Thyroid gland (tissue), 4 donors: ENCODE data around the gene HAS3.
"Not testable (repeated sequence)": the region's sequence is repeated elsewhere in the genome, so short reads cannot be mapped to it uniquely, and the experiment has no call there.

Experiments
- POLR2A ChIP-seq, 2 donors: fragments of 450-650 bp; IDR thresholded peaks; one replicate each; pipeline ENCODE4 v1.6.1; 2017; ENCODE audit warnings: antibody characterized with exemption in 2 of 2, mild to moderate bottlenecking in 2 of 2, moderate library complexity in 1 of 2
- TF ChIP-seq, protein P1 (sequence below), 6 experiments: fragments of 200-600 bp in 3 of 6; fragments of 450-650 bp in 3 of 6; sonication (generic) in 3 of 6; IDR thresholded peaks; one replicate each; pipeline ENCODE4 v1.5.1; 2016 to 2019; ENCODE audit warnings: antibody characterized with exemption in 6 of 6, mild to moderate bottlenecking in 2 of 6, inconsistent platforms in 1 of 6, moderate library complexity in 1 of 6

- TF ChIP-seq, protein P1, sequence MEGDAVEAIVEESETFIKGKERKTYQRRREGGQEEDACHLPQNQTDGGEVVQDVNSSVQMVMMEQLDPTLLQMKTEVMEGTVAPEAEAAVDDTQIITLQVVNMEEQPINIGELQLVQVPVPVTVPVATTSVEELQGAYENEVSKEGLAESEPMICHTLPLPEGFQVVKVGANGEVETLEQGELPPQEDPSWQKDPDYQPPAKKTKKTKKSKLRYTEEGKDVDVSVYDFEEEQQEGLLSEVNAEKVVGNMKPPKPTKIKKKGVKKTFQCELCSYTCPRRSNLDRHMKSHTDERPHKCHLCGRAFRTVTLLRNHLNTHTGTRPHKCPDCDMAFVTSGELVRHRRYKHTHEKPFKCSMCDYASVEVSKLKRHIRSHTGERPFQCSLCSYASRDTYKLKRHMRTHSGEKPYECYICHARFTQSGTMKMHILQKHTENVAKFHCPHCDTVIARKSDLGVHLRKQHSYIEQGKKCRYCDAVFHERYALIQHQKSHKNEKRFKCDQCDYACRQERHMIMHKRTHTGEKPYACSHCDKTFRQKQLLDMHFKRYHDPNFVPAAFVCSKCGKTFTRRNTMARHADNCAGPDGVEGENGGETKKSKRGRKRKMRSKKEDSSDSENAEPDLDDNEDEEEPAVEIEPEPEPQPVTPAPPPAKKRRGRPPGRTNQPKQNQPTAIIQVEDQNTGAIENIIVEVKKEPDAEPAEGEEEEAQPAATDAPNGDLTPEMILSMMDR (IDR thresholded peaks at IDR 0.05), result not testable (repeated sequence)
- TF ChIP-seq POLR2A (IDR thresholded peaks at IDR 0.05), result not testable (repeated sequence)
Measured at GRCh38 chr16:69124961-69125360, 19.5 kb downstream of the HAS3 start.
